Small intestine (tissue), 16 donors: Measurements from ENCODE around the gene PLEKHG4. TPM values are rescaled to one million over a fixed set of nuclear protein-coding genes. Genes with fewer than 3 reads are reported as not detected.

ENCODE experiments used
- DNase-seq, 2 donors: peaks; one replicate each; pipeline versions ENCODE4 v3.0.0 to v3.0.0-alpha.2; 2013
- FAIRE-seq: peaks from 2 replicates; lab custom pipeline; 2012; peaks lifted over from hg19 to GRCh38; lab: Jason Lieb, UNC
- H3K27ac ChIP-seq, 3 donors: one replicate each; pipeline ENCODE4 v1.5.1; 2013; ENCODE audit warnings: low read length in 2 of 3, mild to moderate bottlenecking in 2 of 3, control low read depth in 1 of 3, inconsistent platforms in 1 of 3, low read depth in 1 of 3, moderate library complexity in 1 of 3
- H3K27me3 ChIP-seq, 3 donors: one replicate each; pipeline ENCODE4 v1.6.1; 2013; ENCODE audit warnings: low read length in 3 of 3, inconsistent platforms in 1 of 3; ENCODE audit not compliant: control insufficient read depth in 3 of 3, insufficient read depth in 3 of 3
- H3K36me3 ChIP-seq, 3 donors: one replicate each; pipeline ENCODE4 v1.6.1; 2013; ENCODE audit warnings: low read length in 3 of 3, inconsistent platforms in 1 of 3, low read depth in 1 of 3, mild to moderate bottlenecking in 1 of 3, moderate library complexity in 1 of 3; ENCODE audit not compliant: control insufficient read depth in 3 of 3, insufficient read depth in 2 of 3
- H3K4me1 ChIP-seq, 3 donors: one replicate each; pipeline ENCODE4 v1.6.1; 2013; ENCODE audit warnings: low read length in 2 of 3, inconsistent platforms in 1 of 3, low read depth in 1 of 3, mild to moderate bottlenecking in 1 of 3, moderate library complexity in 1 of 3; ENCODE audit not compliant: control insufficient read depth in 3 of 3, insufficient read depth in 2 of 3
- H3K4me3 ChIP-seq, 3 donors: one replicate each; pipeline ENCODE4 v1.5.1; 2013; ENCODE audit warnings: low read length in 3 of 3, control low read depth in 1 of 3, inconsistent platforms in 1 of 3, low read depth in 1 of 3, mild to moderate bottlenecking in 1 of 3, moderate library complexity in 1 of 3
- H3K9me3 ChIP-seq, 2 donors: one replicate each; pipeline ENCODE4 v1.6.1; 2013; ENCODE audit warnings: low read depth in 1 of 2, low read length in 1 of 2; ENCODE audit not compliant: control insufficient read depth in 2 of 2, insufficient read depth in 1 of 2
- whole genome bisulfite sequencing, 3 donors: extraction: QIAGEN DNeasy Blood & Tissue Kit; methylation state at CpG; one replicate each; pipeline ENCODE4 v1.1.7; 2013; 5-methylcytosine and 5-hydroxymethylcytosine counted together
- long read RNA-seq, 10 donors: transcript quantifications; one replicate each; lab custom pipeline, GENCODE V29; 2026
- polyA plus RNA-seq, 4 donors: library from polyadenylated mRNA; stranded (reverse) in 3 of 4; unstranded in 1 of 4; fragments of 200-250 nt in 3 of 4; fragments of 120-200 nt in 1 of 4; gene quantifications; one replicate each; pipeline versions ENCODE4 v1.2.1 to v1.2.3, GENCODE V29; 2013
- donor health status: healthy with polysubstance abuse.
- donor health status: control.
- donor health status: control.
- donor health status: Bipolar disorder and iron deficiency.
- donor health status: healthy.

Gene PLEKHG4, protein sequence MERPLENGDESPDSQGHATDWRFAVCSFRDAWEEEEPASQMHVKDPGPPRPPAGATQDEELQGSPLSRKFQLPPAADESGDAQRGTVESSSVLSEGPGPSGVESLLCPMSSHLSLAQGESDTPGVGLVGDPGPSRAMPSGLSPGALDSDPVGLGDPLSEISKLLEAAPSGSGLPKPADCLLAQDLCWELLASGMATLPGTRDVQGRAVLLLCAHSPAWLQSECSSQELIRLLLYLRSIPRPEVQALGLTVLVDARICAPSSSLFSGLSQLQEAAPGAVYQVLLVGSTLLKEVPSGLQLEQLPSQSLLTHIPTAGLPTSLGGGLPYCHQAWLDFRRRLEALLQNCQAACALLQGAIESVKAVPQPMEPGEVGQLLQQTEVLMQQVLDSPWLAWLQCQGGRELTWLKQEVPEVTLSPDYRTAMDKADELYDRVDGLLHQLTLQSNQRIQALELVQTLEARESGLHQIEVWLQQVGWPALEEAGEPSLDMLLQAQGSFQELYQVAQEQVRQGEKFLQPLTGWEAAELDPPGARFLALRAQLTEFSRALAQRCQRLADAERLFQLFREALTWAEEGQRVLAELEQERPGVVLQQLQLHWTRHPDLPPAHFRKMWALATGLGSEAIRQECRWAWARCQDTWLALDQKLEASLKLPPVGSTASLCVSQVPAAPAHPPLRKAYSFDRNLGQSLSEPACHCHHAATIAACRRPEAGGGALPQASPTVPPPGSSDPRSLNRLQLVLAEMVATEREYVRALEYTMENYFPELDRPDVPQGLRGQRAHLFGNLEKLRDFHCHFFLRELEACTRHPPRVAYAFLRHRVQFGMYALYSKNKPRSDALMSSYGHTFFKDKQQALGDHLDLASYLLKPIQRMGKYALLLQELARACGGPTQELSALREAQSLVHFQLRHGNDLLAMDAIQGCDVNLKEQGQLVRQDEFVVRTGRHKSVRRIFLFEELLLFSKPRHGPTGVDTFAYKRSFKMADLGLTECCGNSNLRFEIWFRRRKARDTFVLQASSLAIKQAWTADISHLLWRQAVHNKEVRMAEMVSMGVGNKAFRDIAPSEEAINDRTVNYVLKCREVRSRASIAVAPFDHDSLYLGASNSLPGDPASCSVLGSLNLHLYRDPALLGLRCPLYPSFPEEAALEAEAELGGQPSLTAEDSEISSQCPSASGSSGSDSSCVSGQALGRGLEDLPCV
- polyA plus RNA-seq = 1 to 10 TPM; 1.6 to 7.9 (median 4.9) TPM
- long read RNA-seq, donor 1 = 0 reads
- long read RNA-seq, donor 2 = 0 reads
- long read RNA-seq, donor 3 = 0 reads
- long read RNA-seq, donor 4 = 0 reads
- long read RNA-seq, donor 5 = 0 reads
- long read RNA-seq, donor 6 = 0 reads
- long read RNA-seq, donor 7 = 0 reads
- long read RNA-seq, donor 8 = 0 reads
- long read RNA-seq, donor 9 = 0 reads
- long read RNA-seq, donor 10, full-length matches to known transcripts = 1 of 1 reads
- long read RNA-seq, donor 10, partial matches to known transcripts = 0 of 1 reads
- long read RNA-seq, donor 10, other reads (novel, unspliced or antisense) = 0 of 1 reads

DNA sequence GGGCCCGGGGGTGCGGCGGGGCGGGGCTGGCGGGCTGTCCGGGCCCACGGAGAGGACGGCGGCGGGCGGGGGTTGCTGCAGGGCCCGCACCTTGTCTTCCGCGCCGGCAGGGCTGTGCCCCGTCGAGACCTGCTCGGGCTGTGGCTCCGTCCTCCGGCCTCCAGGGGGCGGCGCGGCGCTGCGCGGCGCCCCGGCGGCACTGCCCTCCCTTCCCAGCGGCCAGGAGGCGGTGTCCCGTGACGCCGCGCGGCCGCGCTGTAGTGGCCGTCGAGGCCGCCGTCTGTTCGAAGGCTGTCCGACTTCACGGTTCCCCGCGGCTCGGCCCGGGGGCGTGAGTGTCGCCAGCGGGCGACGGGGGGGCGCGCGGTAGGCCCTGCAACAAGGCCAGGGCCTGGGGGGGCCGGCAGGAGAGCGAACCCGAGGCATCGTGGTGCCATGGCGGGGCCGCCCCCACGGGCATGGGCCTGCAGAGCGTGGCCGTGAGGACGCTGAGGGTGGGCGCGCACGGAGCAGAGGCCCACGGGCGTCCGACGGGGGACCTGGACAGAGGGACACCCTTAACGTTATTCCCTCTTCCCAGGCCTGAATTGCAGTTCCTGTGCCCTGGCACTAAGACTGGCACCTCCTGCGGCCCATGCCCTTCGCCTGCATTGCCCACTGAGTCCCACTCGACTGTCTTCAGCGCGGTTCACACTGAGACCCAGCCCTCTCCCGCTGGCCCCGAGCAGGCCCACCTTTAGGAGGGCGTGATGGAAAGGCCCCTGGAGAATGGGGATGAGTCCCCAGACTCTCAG, at the start of gene PLEKHG4:
TSS of gene PLEKHG4 (plus strand) at position 237 of the 794 bp plus-strand sequence. CDS start at position 750, 513 bp downstream.
- Histone ChIP-seq H3K4me3 (peak within 1 kb of the TSS; percentile 51 to 66 (median 57)), H3K27me3 (no peaks in the 10 kb centered on the region), H3K9me3 (no peaks in the 10 kb centered on the region), H3K36me3 (peaks cover 0 to 37% (median 0%) of the 10 kb centered on the region in 3 donors), H3K4me1 (peaks cover 0 to 10% (median 4%) of the 10 kb centered on the region in 3 donors), H3K27ac (peak within 1 kb of the TSS in 1 of 3 donors; percentile 11)
- DNase-seq = peak; percentile 76 to 90
- WGBS, 3 donors = 25 to 34% (median 26%) methylated on average over 42 to 83 of the region's 83 CpGs
- no peak for FAIRE-seq

DNA sequence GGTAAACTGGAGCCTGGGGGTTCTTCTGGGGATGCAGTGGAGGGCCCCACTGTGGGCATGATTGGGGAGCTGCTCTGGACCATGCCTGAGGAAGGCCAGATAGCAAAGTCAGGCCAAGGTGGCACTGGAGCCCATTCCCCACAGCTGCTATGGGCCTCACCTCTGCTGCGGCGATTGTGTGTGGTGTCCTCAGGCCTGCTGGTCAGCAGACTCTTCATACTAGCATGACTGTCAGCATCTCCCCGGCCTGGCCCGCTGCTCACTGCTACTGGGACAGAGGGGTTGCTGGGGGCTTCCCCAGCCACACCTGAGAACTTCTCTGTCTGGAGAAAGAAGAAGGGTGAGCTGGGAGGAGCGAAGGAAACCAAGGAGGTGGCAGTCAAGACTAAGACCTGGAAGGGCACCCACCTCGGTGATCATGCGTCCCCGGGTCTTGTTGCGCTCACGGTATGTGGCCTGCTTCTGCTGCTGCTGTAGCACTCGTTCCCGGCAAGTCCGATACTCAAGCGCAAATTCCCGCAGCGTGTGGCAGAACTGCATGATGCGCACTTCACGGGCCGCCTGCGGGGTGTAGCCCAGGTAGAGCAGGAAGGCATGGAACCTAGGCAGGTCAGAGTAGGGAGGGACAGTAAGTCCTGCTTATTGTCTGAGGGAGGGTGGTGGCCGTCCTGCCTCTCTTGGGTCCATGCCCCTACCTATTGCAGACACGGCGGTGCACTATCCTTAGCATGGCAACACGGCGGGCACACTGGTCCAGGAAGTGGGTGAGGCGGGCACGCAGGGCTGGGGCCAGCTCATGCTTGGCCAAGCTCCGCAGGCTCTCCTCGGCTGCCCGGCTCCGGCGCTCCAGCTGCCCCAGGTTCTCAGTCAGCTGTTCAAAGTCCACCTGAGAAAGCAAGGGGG, 49.2 kb upstream of the PLEKHG4 start:
- DNase-seq (no peak), FAIRE-seq (no peak)
- no peaks in the 10 kb centered on the region for H3K27me3 ChIP-seq
- H3K27ac ChIP-seq = no peak overlapping the region
- H3K36me3 ChIP-seq = peaks cover 3 to 61% (median 18%) of the 10 kb centered on the region in 3 donors
- H3K4me1 ChIP-seq = peaks cover 0 to 13% (median 3%) of the 10 kb centered on the region in 3 donors
- WGBS, 3 donors = 65 to 88% (median 79%) methylated on average over 31 to 32 of the region's 32 CpGs
- H3K9me3 ChIP-seq = no peaks in the 10 kb centered on the region
- H3K4me3 ChIP-seq = no peak overlapping the region

DNA sequence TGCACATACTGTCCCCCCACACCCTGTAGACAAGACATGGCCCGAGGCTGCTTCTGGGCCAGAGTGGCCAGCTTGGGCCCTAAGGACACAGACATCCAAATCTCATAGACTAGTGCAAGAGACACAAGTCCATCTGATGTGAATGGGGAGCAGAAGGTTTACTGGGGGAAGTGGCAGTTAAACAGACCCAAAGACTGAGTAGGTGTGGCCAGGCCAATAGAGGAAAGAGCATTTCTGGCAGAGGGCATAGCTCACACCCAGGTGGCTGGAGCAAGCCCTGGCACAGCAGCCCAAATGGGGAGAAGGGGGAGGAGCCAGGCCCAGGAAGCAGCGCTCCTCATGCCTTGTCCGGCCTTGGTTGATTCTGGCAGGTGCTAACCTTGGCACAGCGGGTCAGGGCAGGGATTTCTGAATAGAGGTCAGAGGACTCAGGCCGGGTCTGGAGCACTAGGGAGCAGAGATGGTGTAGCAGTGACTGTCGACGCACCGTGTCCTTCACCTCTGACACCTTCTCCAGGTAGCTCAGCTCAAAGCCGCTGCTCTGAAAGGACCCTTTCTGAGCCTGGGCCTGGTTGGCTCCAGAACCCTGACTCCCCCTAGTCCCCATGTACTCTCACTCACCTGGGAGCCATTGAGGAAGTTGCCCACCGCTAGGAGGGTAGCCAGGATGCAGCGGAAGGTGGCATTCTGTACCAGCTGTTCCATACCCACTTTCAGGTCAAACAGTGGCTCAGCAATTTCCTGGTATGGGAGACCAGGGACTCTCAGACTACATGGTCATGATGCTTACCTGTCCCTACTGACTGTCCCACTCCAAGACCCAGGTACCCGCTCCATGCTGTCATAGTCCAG, 48.3 kb upstream of the PLEKHG4 start:
- H3K36me3 ChIP-seq = peaks cover 3 to 70% (median 20%) of the 10 kb centered on the region in 3 donors
- H3K4me1 ChIP-seq = peaks cover 0 to 11% (median 3%) of the 10 kb centered on the region in 3 donors
- no peak for DNase-seq
- no peaks in the 10 kb centered on the region for H3K9me3 ChIP-seq
- H3K4me3 ChIP-seq = no peak overlapping the region
- WGBS, 3 donors = 62 to 85% (median 63%) methylated on average over 12 of the region's 12 CpGs
- H3K27me3 ChIP-seq = no peaks in the 10 kb centered on the region
- no peak overlapping the region for H3K27ac ChIP-seq
- no peak for FAIRE-seq

DNA sequence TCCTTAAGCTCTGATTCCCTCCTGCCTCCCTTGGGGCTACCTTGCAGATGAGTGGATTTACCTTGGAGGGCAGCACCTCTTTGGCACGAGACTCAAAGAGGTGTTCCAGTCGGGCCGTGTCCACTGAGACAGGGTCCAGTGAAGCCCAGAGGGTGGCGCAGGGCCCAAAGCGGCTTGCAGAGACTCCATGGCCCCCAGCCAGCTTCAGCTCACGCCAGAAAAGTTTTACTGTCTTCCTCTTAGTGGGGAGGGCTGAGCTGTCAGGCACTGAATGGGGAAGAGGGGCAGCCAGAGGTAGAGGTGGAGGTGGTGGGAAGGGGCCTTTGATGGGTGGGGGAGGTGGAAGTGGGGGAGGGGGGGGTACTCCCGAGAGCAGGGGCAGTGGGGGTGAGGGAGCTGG, 45.7 kb upstream of the PLEKHG4 start:
- DNase-seq (no peak), FAIRE-seq (no peak)
- Histone ChIP-seq H3K27me3 (no peaks in the 10 kb centered on the region), H3K27ac (no peak overlapping the region), H3K4me1 (no peaks in the 10 kb centered on the region), H3K9me3 (no peaks in the 10 kb centered on the region), H3K36me3 (peaks cover 12 to 87% (median 24%) of the 10 kb centered on the region in 3 donors), H3K4me3 (no peak overlapping the region)
- 82 to 85% (median 83%) methylated on average over 7 of the region's 7 CpGs for WGBS, 3 donors

DNA sequence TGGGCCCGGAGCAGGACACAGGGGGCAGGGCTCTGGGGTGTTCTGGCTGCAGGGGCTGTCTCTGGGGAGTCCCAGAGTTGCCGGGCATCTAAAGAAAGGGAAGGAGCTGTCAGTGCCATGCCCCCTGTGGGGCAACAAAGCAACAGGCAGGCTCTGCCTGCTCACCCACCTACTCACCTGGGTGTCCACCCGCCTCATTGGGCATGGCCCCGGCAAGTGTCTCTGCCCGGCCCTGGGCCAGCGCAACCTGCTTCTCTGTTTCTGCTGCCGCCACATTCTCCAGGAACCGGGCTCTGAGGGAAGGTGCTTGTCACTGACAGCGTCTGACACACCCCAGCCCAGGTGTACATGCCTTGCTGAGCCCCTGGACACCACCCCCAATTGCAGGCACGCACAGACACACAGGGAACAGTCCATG, 45.1 kb upstream of the PLEKHG4 start:
- no peak for FAIRE-seq
- Histone ChIP-seq H3K36me3 (peaks cover 12 to 87% (median 19%) of the 10 kb centered on the region in 3 donors), H3K27ac (no peak overlapping the region), H3K9me3 (no peaks in the 10 kb centered on the region), H3K4me3 (no peak overlapping the region), H3K4me1 (no peaks in the 10 kb centered on the region), H3K27me3 (no peaks in the 10 kb centered on the region)
- WGBS, 3 donors = 93 to 97% (median 94%) methylated on average over 10 of the region's 10 CpGs
- no peak for DNase-seq

DNA sequence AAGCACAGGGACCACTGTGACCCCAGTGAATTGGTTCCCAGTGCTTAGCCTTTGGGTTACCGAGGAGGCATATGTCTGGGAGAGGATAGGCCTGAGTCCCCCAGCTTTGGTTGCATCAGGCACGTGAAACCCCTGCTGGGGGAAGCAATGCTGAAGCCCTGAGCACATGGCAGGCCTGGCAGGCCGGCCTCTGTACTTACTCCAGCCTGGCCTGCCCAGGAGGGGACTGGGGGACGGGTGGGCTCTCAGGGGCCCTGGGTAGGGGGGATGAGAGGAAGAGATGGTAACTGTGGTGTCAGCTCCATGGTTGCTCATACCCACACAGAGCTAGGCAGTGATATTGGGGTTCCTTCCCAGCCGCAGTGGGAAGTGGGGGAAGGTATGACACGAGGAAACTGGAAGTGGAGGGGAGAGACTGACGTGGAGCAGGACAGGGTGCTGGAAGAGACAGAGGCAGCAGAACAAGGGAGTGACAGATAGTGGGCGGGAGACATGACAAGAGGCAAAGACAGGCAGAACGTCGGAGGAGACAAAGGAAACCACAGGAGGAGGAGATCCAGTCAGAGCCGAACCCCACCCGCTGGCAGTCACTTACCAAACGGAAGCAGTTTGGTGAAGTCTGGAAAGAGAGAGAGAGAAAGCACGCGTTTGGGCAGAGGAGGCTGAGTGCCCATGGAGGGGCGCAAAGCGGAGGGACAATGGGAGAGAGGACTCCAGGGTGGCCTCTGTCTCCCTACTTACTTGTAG, 43.3 kb upstream of the PLEKHG4 start:
- H3K9me3 ChIP-seq = no peaks in the 10 kb centered on the region
- WGBS, 3 donors = 86 to 91% (median 90%) methylated on average over 17 of the region's 17 CpGs
- FAIRE-seq = no peak
- peaks cover 8 to 82% (median 12%) of the 10 kb centered on the region in 3 donors for H3K36me3 ChIP-seq
- peaks cover 0 to 6% (median 0%) of the 10 kb centered on the region in 3 donors for H3K4me1 ChIP-seq
- no peak overlapping the region for H3K4me3 ChIP-seq
- no peak for DNase-seq
- no peak overlapping the region for H3K27ac ChIP-seq
- no peaks in the 10 kb centered on the region for H3K27me3 ChIP-seq
